HCT116 (cell line): ENCODE results near the gene OR11H7. TPM values are rescaled to one million over a fixed set of nuclear protein-coding genes. Genes with fewer than 3 reads are reported as not detected.

Experiments used
- ATAC-seq: fragments of 200-7000 bp; cut with Tn5 transposase; 2 replicates; pipeline ENCODE4 v1.9.1; 2020; ENCODE audit warnings: mild to moderate bottlenecking, moderate library complexity
- BruUV-seq: library from RNA; stranded (reverse); fragments of 400-500 nt; replicated peaks from 2 replicates; lab custom pipeline; 2021; lab: Mats Ljungman, UMichigan
- CTCF ChIA-PET: fragments of 300-600 bp; sonication (Branson Sonifier 250); formaldehyde crosslinking; loops from one replicate; lab custom pipeline; 2021; ENCODE audit warnings: antibody characterized with exemption; lab: Charles Lee
- POLR2A ChIA-PET: fragments of 300-600, 350-600 bp; sonication (Branson Sonifier 250); formaldehyde crosslinking; loops from one replicate; lab custom pipeline; 2021; ENCODE audit warnings: antibody characterized with exemption; lab: Charles Lee
- RAD21 ChIA-PET, 2 experiments: fragments of 300-600 bp; sonication (Branson Sonifier 250); formaldehyde crosslinking; loops; one replicate each; lab custom pipeline; 2023; ENCODE audit warnings: low total read pairs in 2 of 2; ENCODE audit not compliant: uncharacterized antibody in 2 of 2, unreplicated experiment in 2 of 2, low non-redundant PET in 1 of 2; lab: Charles Lee
- DNase-seq: peaks from one replicate; pipeline ENCODE4 v3.0.0-alpha.2; 2010; ENCODE audit warnings: low read depth, low spot score
- H2AFZ ChIP-seq: fragments of 200-600 bp; shearing (Covaris generic), sonication (generic); 2 replicates; pipeline ENCODE4 v1.6.1; 2017; ENCODE audit warnings: low read depth, mixed run types, mixed read lengths, antibody characterized with exemption, low read length; ENCODE audit not compliant: poor library complexity, severe bottlenecking
- H3K27ac ChIP-seq: 2 replicates; pipeline ENCODE4 v1.5.1; 2012; ENCODE audit warnings: low read depth, low read length
- H3K27me3 ChIP-seq: fragments of 200-600 bp; sonication (generic); 2 replicates; pipeline ENCODE4 v1.6.1; 2016; ENCODE audit warnings: mixed run types, low read length, mixed read lengths; ENCODE audit not compliant: insufficient read depth
- H3K36me3 ChIP-seq, 2 experiments: fragments of 200-500 bp in 1 of 2; fragments of 200-600 bp in 1 of 2; sonication (Bioruptor generic) in 1 of 2; sonication (generic) in 1 of 2; 2 replicates each; pipeline versions ENCODE4 v1.5.1 to v1.6.1; 2014 to 2016; ENCODE audit warnings: low read length in 2 of 2, inconsistent platforms in 1 of 2, mixed read lengths in 1 of 2, mixed run types in 1 of 2; ENCODE audit not compliant: insufficient read depth in 2 of 2, control insufficient read depth in 1 of 2
- H3K4me1 ChIP-seq, 2 experiments: fragments of 200-600 bp in 1 of 2; sonication (generic) in 1 of 2; 2 replicates each; pipeline versions ENCODE4 v1.5.1 to v1.6.1; 2012 to 2017; ENCODE audit warnings: low read length in 2 of 2, inconsistent platforms in 1 of 2, mild to moderate bottlenecking in 1 of 2, mixed read lengths in 1 of 2, mixed run types in 1 of 2, moderate library complexity in 1 of 2; ENCODE audit not compliant: insufficient read depth in 2 of 2, control insufficient read depth in 1 of 2
- H3K4me2 ChIP-seq: fragments of 200-600 bp; sonication (generic); 2 replicates; pipeline ENCODE4 v1.6.1; 2017; ENCODE audit warnings: mixed run types, low read length, mixed read lengths
- H3K4me3 ChIP-seq, 2 experiments: fragments of 200-600 bp in 1 of 2; sonication (generic) in 1 of 2; replicated peaks in 1 of 2; 2 replicates each; pipeline ENCODE4 v1.5.1; 2011 to 2016; ENCODE audit warnings: low read length in 2 of 2, control low read depth in 1 of 2, low read depth in 1 of 2, mild to moderate bottlenecking in 1 of 2, mixed read lengths in 1 of 2, mixed run types in 1 of 2
- H3K79me2 ChIP-seq: fragments of 200-600 bp; sonication (generic); 2 replicates; pipeline ENCODE4 v1.6.1; 2017; ENCODE audit warnings: mild to moderate bottlenecking, mixed run types, low read length, moderate library complexity, mixed read lengths; ENCODE audit not compliant: insufficient read depth
- H3K9ac ChIP-seq: fragments of 200-600 bp; sonication (generic); 2 replicates; pipeline ENCODE4 v1.6.1; 2016; ENCODE audit warnings: low read length, mixed read lengths
- H3K9me2 ChIP-seq: fragments of 200-600 bp; sonication (generic), shearing (Covaris generic); 2 replicates; pipeline ENCODE4 v1.6.1; 2017; ENCODE audit warnings: mixed run types, mild to moderate bottlenecking, moderate library complexity; ENCODE audit not compliant: insufficient read depth
- H3K9me3 ChIP-seq, 2 experiments: fragments of 200-500 bp in 1 of 2; fragments of 200-600 bp in 1 of 2; sonication (Bioruptor generic) in 1 of 2; sonication (generic) in 1 of 2; 2 replicates each; pipeline ENCODE4 v1.6.1; 2014 to 2017; ENCODE audit warnings: low read length in 2 of 2, mixed read lengths in 2 of 2, inconsistent platforms in 1 of 2, low read depth in 1 of 2, mild to moderate bottlenecking in 1 of 2, mixed run types in 1 of 2, moderate library complexity in 1 of 2; ENCODE audit not compliant: control insufficient read depth in 1 of 2, insufficient read depth in 1 of 2
- H4K20me1 ChIP-seq: fragments of 200-600 bp; sonication (generic), shearing (Covaris generic); 2 replicates; pipeline ENCODE4 v1.6.1; 2017; ENCODE audit warnings: mixed run types, mild to moderate bottlenecking, moderate library complexity; ENCODE audit not compliant: insufficient read depth
- CEBPB ChIP-seq: IDR thresholded peaks from 2 replicates; pipeline ENCODE4 v1.6.1; 2012; ENCODE audit warnings: low read depth
- EGR1 ChIP-seq: IDR thresholded peaks from 2 replicates; pipeline ENCODE4 v1.6.1; 2012; ENCODE audit warnings: low read depth
- FOSL1 ChIP-seq: IDR thresholded peaks from 2 replicates; pipeline ENCODE4 v1.6.1; 2012; ENCODE audit warnings: low read depth
- POLR2A ChIP-seq: IDR thresholded peaks from 2 replicates; pipeline ENCODE4 v1.7.0; 2011; ENCODE audit warnings: borderline replicate concordance; ENCODE audit not compliant: insufficient read depth, insufficient read length; ENCODE audit errors: extremely low read depth
- RAD21 ChIP-seq: IDR thresholded peaks from 2 replicates; pipeline ENCODE4 v1.6.1; 2012; ENCODE audit warnings: low read depth, mild to moderate bottlenecking
- SIN3A ChIP-seq: IDR thresholded peaks from 2 replicates; pipeline ENCODE4 v1.6.1; 2012; ENCODE audit warnings: low read depth
- SP1 ChIP-seq: IDR thresholded peaks from 2 replicates; pipeline ENCODE4 v1.6.1; 2012; ENCODE audit warnings: low read depth
- ZFX ChIP-seq: fragments of 450-650 bp; IDR thresholded peaks from 2 replicates; pipeline ENCODE4 v1.6.1; 2017
- ZNF274 ChIP-seq: fragments of 200-500 bp; sonication (Bioruptor generic); IDR thresholded peaks from 2 replicates; pipeline ENCODE4 v1.6.1; 2014; ENCODE audit warnings: mild to moderate bottlenecking, low read depth, low read length, inconsistent platforms
- intact Hi-C: fragments of 100-400 bp; cut with micrococcal nuclease; formaldehyde crosslinking; loops from 2 replicates; pipeline ENCODE4 v1.10.0; 2022
- total RNA-seq: library from RNA; stranded (reverse); gene quantifications from one replicate; pipeline ENCODE4 v1.2.1, GENCODE V29; 2021; ENCODE audit not compliant: unreplicated experiment
- TF ChIP-seq, protein P1 (sequence below): IDR thresholded peaks from 2 replicates; pipeline ENCODE4 v1.6.1; 2012
- TF ChIP-seq, protein P2 (sequence below): IDR thresholded peaks from 2 replicates; pipeline ENCODE4 v1.6.1; 2012; ENCODE audit warnings: low read depth
- TF ChIP-seq, protein P3 (sequence below), 3 experiments: fragments of 200-600 bp in 1 of 3; sonication (generic) in 1 of 3; IDR thresholded peaks in 2 of 3; conservative IDR thresholded peaks in 1 of 3; 2 replicates each; pipeline ENCODE4 v1.5.1; 2012 to 2017; ENCODE audit warnings: low read depth in 2 of 3, low read length in 2 of 3, antibody characterized with exemption in 1 of 3, borderline replicate concordance in 1 of 3, control low read depth in 1 of 3, mild to moderate bottlenecking in 1 of 3, mixed read lengths in 1 of 3, mixed run types in 1 of 3, moderate library complexity in 1 of 3; ENCODE audit not compliant: insufficient read depth in 1 of 3

The OR11H7 gene
- total RNA-seq, 1 experiment from 2014 or later, result not detected

- POLR2A ChIA-PET, result no interaction called here
- peak; percentile 36 for DNase-seq
Observed at GRCh38 chr14:20247646-20248246, 19.0 kb downstream of the OR11H7 start.

GRCh38 chr14:20262642-20263128 is 33.9 kb downstream of the OR11H7 start:
- ATAC-seq (no peak), DNase-seq (peak; percentile 6)
- Histone ChIP-seq H3K9me3 (no peaks in the 10 kb centered on the region), H4K20me1 (no peaks in the 10 kb centered on the region), H3K4me1 (peaks cover 0 to 8% of the 10 kb centered on the region in 2 experiments; a peak in 1 of 4 replicates), H3K36me3 (no peaks in the 10 kb centered on the region), H3K79me2 (no peaks in the 10 kb centered on the region), H2AFZ (no peak overlapping the region), H3K9ac (no peak overlapping the region), H3K9me2 (no peaks in the 10 kb centered on the region), H3K27me3 (no peaks in the 10 kb centered on the region), H3K4me3 (no peak overlapping the region), H3K4me2 (no peak overlapping the region), H3K27ac (no peak overlapping the region)
- ChIA-PET CTCF (no interaction called here), RAD21 (no interaction called here), POLR2A (no interaction called here)
- no TSS peak for BruUV-seq
- intact Hi-C loops, result no loop called here
- TF ChIP-seq POLR2A (no peak), FOSL1 (no peak), CEBPB (peak; percentile 33; the same call in 1 of the 2 replicates), SP1 (0 out of 2 replicates have a peak, but pooled peaks have one; percentile 9), EGR1 (no peak), SIN3A (no peak), ZNF274 (no peak), ZFX (no peak)
- TF ChIP-seq, protein P1, sequence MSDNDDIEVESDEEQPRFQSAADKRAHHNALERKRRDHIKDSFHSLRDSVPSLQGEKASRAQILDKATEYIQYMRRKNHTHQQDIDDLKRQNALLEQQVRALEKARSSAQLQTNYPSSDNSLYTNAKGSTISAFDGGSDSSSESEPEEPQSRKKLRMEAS, result no peak
- TF ChIP-seq, protein P2, sequence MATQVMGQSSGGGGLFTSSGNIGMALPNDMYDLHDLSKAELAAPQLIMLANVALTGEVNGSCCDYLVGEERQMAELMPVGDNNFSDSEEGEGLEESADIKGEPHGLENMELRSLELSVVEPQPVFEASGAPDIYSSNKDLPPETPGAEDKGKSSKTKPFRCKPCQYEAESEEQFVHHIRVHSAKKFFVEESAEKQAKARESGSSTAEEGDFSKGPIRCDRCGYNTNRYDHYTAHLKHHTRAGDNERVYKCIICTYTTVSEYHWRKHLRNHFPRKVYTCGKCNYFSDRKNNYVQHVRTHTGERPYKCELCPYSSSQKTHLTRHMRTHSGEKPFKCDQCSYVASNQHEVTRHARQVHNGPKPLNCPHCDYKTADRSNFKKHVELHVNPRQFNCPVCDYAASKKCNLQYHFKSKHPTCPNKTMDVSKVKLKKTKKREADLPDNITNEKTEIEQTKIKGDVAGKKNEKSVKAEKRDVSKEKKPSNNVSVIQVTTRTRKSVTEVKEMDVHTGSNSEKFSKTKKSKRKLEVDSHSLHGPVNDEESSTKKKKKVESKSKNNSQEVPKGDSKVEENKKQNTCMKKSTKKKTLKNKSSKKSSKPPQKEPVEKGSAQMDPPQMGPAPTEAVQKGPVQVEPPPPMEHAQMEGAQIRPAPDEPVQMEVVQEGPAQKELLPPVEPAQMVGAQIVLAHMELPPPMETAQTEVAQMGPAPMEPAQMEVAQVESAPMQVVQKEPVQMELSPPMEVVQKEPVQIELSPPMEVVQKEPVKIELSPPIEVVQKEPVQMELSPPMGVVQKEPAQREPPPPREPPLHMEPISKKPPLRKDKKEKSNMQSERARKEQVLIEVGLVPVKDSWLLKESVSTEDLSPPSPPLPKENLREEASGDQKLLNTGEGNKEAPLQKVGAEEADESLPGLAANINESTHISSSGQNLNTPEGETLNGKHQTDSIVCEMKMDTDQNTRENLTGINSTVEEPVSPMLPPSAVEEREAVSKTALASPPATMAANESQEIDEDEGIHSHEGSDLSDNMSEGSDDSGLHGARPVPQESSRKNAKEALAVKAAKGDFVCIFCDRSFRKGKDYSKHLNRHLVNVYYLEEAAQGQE, result no peak

More at GRCh38 chr14:20247646-20248246, 19.0 kb downstream of the OR11H7 start:
- ChIA-PET CTCF (interaction anchor here (1.2 kb wide), 2 partner anchors 9 to 359 kb away, joined by 3 to 6 read pairs; partner anchors contain the start of gene OR11H4), RAD21 (no interaction called here)
- intact Hi-C loops, result no loop called here
- H3K4me3 ChIP-seq, result no peak overlapping the region
- no TSS peak for BruUV-seq
- no peak overlapping the region for H3K9ac ChIP-seq
- no peaks in the 10 kb centered on the region for H3K9me2 ChIP-seq
- no peaks in the 10 kb centered on the region for H3K27me3 ChIP-seq
- no peak overlapping the region for H3K4me2 ChIP-seq
- no peaks in the 10 kb centered on the region for H3K79me2 ChIP-seq
- H3K27ac ChIP-seq, result no peak overlapping the region
- H3K9me3 ChIP-seq, result no peaks in the 10 kb centered on the region
- H2AFZ ChIP-seq, result no peak overlapping the region
- ATAC-seq, result peak; percentile 77
- no peaks in the 10 kb centered on the region for H3K4me1 ChIP-seq
- no peaks in the 10 kb centered on the region for H3K36me3 ChIP-seq
- no peaks in the 10 kb centered on the region for H4K20me1 ChIP-seq
- TF ChIP-seq, protein P3, sequence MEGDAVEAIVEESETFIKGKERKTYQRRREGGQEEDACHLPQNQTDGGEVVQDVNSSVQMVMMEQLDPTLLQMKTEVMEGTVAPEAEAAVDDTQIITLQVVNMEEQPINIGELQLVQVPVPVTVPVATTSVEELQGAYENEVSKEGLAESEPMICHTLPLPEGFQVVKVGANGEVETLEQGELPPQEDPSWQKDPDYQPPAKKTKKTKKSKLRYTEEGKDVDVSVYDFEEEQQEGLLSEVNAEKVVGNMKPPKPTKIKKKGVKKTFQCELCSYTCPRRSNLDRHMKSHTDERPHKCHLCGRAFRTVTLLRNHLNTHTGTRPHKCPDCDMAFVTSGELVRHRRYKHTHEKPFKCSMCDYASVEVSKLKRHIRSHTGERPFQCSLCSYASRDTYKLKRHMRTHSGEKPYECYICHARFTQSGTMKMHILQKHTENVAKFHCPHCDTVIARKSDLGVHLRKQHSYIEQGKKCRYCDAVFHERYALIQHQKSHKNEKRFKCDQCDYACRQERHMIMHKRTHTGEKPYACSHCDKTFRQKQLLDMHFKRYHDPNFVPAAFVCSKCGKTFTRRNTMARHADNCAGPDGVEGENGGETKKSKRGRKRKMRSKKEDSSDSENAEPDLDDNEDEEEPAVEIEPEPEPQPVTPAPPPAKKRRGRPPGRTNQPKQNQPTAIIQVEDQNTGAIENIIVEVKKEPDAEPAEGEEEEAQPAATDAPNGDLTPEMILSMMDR (IDR thresholded peaks at IDR 0.05 in 2 of 3, conservative IDR thresholded peaks at IDR 0.05 in 1 of 3; ENCODE audit: borderline replicate concordance in 1 of 3, insufficient read depth in 1 of 3, low read depth in 2 of 3, low read length in 2 of 3), result peak in 2 of 3 experiments; percentile 60 to 63; a peak in 4 of 6 replicates
- TF ChIP-seq POLR2A, result no peak
- TF ChIP-seq RAD21, result peak; percentile 42; the same call in 1 of the 2 replicates
